Measurements from ENCODE around the gene IL17REL.

- TF ChIP-seq CTCF (conservative IDR thresholded peaks at IDR 0.05 in 1 of 2, IDR thresholded peaks at IDR 0.05 in 1 of 2; ENCODE audit: extremely low read depth in 1 of 2, insufficient read depth in 1 of 2, low read depth in 1 of 2, low read length in 2 of 2) (no peak), EZH2 (IDR thresholded peaks at IDR 0.05; ENCODE audit: borderline replicate concordance, low read length) (no peak)
Measured at GRCh38 chr22:49973018-49973961, 39.3 kb downstream of the IL17REL start.
